Body of pancreas (tissue), 4 donors: ENCODE measurements around the gene UCK1.

ENCODE experiments used
- CTCF ChIP-seq, 7 experiments: fragments of 450-650 bp in 4 of 7; fragments of 200-600 bp in 3 of 7; sonication (generic) in 3 of 7; IDR thresholded peaks; one replicate each; pipeline ENCODE4 v1.5.1; 2016 to 2019; ENCODE audit warnings: antibody characterized with exemption in 7 of 7
- POLR2A ChIP-seq, 3 donors: fragments of 450-650 bp; IDR thresholded peaks; one replicate each; pipeline ENCODE4 v1.6.1; 2016; ENCODE audit warnings: antibody characterized with exemption in 3 of 3, mild to moderate bottlenecking in 2 of 3

GRCh38 chr9:131565369-131565768, 34.3 kb upstream of the UCK1 start:
- TF ChIP-seq CTCF (IDR thresholded peaks at IDR 0.05), result no peak
- no peak for TF ChIP-seq POLR2A (IDR thresholded peaks at IDR 0.05)
